Naive B cell (primary cell): ENCODE results near the gene TMEM205. TPM values are rescaled to one million over a fixed set of nuclear protein-coding genes. Genes with fewer than 3 reads are reported as not detected.
"Not testable (repeated sequence)": the region's sequence is repeated elsewhere in the genome, so short reads cannot be mapped to it uniquely, and the experiment has no call there.

Source experiments
- ATAC-seq, 2 donors: fragments of 150-1000 bp; cut with Tn5 transposase; 2 replicates each; pipeline ENCODE4 v1.10.0; 2021; ENCODE audit warnings: low read depth in 2 of 2, mild to moderate bottlenecking in 2 of 2, moderate library complexity in 2 of 2
- DNase-seq: peaks from one replicate; pipeline ENCODE4 v3.0.0; 2022
- H3K27ac Mint-ChIP-seq, 6 donors: one replicate each; pipeline ENCODE4 v1.8.0; 2020 to 2022; ENCODE audit warnings: mild to moderate bottlenecking in 6 of 6, mixed read lengths in 6 of 6, moderate library complexity in 5 of 6, inconsistent platforms in 2 of 6
- H3K27me3 Mint-ChIP-seq, 3 donors: one replicate each; pipeline ENCODE4 v1.8.0; 2021 to 2022; ENCODE audit warnings: mixed read lengths in 3 of 3, mild to moderate bottlenecking in 1 of 3
- H3K36me3 Mint-ChIP-seq, 2 donors: one replicate each; pipeline ENCODE4 v1.8.0; 2020 to 2022; ENCODE audit warnings: mixed read lengths in 2 of 2, inconsistent platforms in 1 of 2, mild to moderate bottlenecking in 1 of 2
- H3K4me1 Mint-ChIP-seq, 3 donors: one replicate each; pipeline ENCODE4 v1.8.0; 2020 to 2022; ENCODE audit warnings: mixed read lengths in 3 of 3, inconsistent platforms in 1 of 3, mild to moderate bottlenecking in 1 of 3, moderate library complexity in 1 of 3
- H3K4me3 Mint-ChIP-seq, 8 donors: one replicate each; pipeline ENCODE4 v1.8.0; 2020 to 2022; ENCODE audit warnings: mild to moderate bottlenecking in 8 of 8, mixed read lengths in 8 of 8, moderate library complexity in 8 of 8, inconsistent platforms in 2 of 8
- H3K9me3 Mint-ChIP-seq, 7 donors: one replicate each; pipeline ENCODE4 v1.8.0; 2020 to 2022; ENCODE audit warnings: mixed read lengths in 7 of 7, mild to moderate bottlenecking in 5 of 7, inconsistent platforms in 2 of 7, moderate library complexity in 1 of 7
- polyA plus RNA-seq, 6 donors: library from polyadenylated mRNA; unstranded; fragments of 300-500 nt; fragmentation: Illumina TruSeq; gene quantifications; one replicate each; pipeline ENCODE4 v1.2.3, GENCODE V29; 2021; ENCODE audit warnings: low read depth in 6 of 6

TMEM205 gene
- polyA plus RNA-seq, 6 donors from 2014 or later, result 102 to 171 (median 114) TPM

GRCh38 chr19:11364296-11364904 lies 18.3 kb upstream of the TMEM205 start:
- peak overlapping the region in 1 of 8 donors; percentile 52 for H3K4me3 Mint-ChIP-seq
- DNase-seq (no peak), ATAC-seq (no peak)
- H3K9me3 Mint-ChIP-seq, result no peaks in the 10 kb centered on the region
- H3K4me1 Mint-ChIP-seq, result peaks cover 2 to 10% (median 6%) of the 10 kb centered on the region in 3 donors
- H3K36me3 Mint-ChIP-seq, result peaks cover 6 to 7% of the 10 kb centered on the region in 2 donors
- H3K27me3 Mint-ChIP-seq, result no peaks in the 10 kb centered on the region
- peak overlapping the region in 1 of 6 donors; percentile 56 for H3K27ac Mint-ChIP-seq

GRCh38 chr19:11363881-11364280 lies 17.8 kb upstream of the TMEM205 start:
- ATAC-seq, result no peak
- no peaks in the 10 kb centered on the region for H3K27me3 Mint-ChIP-seq
- peaks cover 1% of the 10 kb centered on the region in 2 donors for H3K36me3 Mint-ChIP-seq

GRCh38 chr19:11361771-11362731 lies 16.0 kb upstream of the TMEM205 start:
- ATAC-seq (no peak), DNase-seq (no peak)
- Mint-ChIP-seq H3K27ac (peak overlapping the region in 1 of 6 donors; percentile 16), H3K4me1 (peaks cover 0 to 10% (median 6%) of the 10 kb centered on the region in 3 donors), H3K9me3 (no peaks in the 10 kb centered on the region), H3K36me3 (no peaks in the 10 kb centered on the region), H3K27me3 (peaks cover 0 to 5% (median 0%) of the 10 kb centered on the region in 3 donors), H3K4me3 (no peak overlapping the region)

More at GRCh38 chr19:11363881-11364280, 17.8 kb upstream of the TMEM205 start:
- no peak for DNase-seq
- Mint-ChIP-seq H3K4me1 (peaks cover 0 to 10% (median 6%) of the 10 kb centered on the region in 3 donors), H3K27ac (no peak overlapping the region), H3K4me3 (no peak overlapping the region), H3K9me3 (no peaks in the 10 kb centered on the region)

- no peak overlapping the region for H3K4me3 Mint-ChIP-seq
- peaks cover 0 to 10% (median 9%) of the 10 kb centered on the region in 3 donors for H3K4me1 Mint-ChIP-seq
- H3K27ac Mint-ChIP-seq, result no peak overlapping the region
- no peaks in the 10 kb centered on the region for H3K9me3 Mint-ChIP-seq
- peaks cover 3 to 14% (median 8%) of the 10 kb centered on the region in 3 donors for H3K27me3 Mint-ChIP-seq
- H3K36me3 Mint-ChIP-seq, result no peaks in the 10 kb centered on the region
- ATAC-seq, result no peak
- no peak for DNase-seq
Measured at GRCh38 chr19:11361037-11361770, 15.1 kb upstream of the TMEM205 start.

GRCh38 chr19:11359421-11359820 lies 13.4 kb upstream of the TMEM205 start:
- Mint-ChIP-seq H3K36me3 (no peaks in the 10 kb centered on the region), H3K4me1 (peaks cover 13 to 26% (median 21%) of the 10 kb centered on the region in 3 donors), H3K27me3 (peaks cover 9 to 31% (median 23%) of the 10 kb centered on the region in 3 donors), H3K27ac (peak overlapping the region in 1 of 6 donors; percentile 60), H3K4me3 (no peak overlapping the region), H3K9me3 (no peaks in the 10 kb centered on the region)
- DNase-seq (no peak), ATAC-seq (no peak)

GRCh38 chr19:11356676-11357550 lies 10.8 kb upstream of the TMEM205 start:
- H3K9me3 Mint-ChIP-seq, result no peaks in the 10 kb centered on the region

GRCh38 chr19:11356074-11356397 lies 10.0 kb upstream of the TMEM205 start:
- peaks cover 9 to 37% (median 23%) of the 10 kb centered on the region in 3 donors for H3K27me3 Mint-ChIP-seq
- peak overlapping the region in 1 of 6 donors; percentile 78 for H3K27ac Mint-ChIP-seq
- H3K9me3 Mint-ChIP-seq, result no peaks in the 10 kb centered on the region
- no peaks in the 10 kb centered on the region for H3K36me3 Mint-ChIP-seq
- H3K4me1 Mint-ChIP-seq, result peaks cover 14 to 25% (median 16%) of the 10 kb centered on the region in 3 donors
- no peak for DNase-seq
- ATAC-seq, result no peak
- H3K4me3 Mint-ChIP-seq, result peak overlapping the region in 7 of 8 donors; percentile 25 to 80 (median 64)

More at GRCh38 chr19:11356676-11357550, 10.8 kb upstream of the TMEM205 start:
- peaks cover 9 to 37% (median 23%) of the 10 kb centered on the region in 3 donors for H3K27me3 Mint-ChIP-seq
- H3K4me1 Mint-ChIP-seq, result peaks cover 16 to 24% (median 18%) of the 10 kb centered on the region in 3 donors
- no peaks in the 10 kb centered on the region for H3K36me3 Mint-ChIP-seq
- DNase-seq (no peak), ATAC-seq (no peak)
- H3K4me3 Mint-ChIP-seq, result peak overlapping the region in 2 of 8 donors; percentile 42 to 67
- no peak overlapping the region for H3K27ac Mint-ChIP-seq

- H3K27ac Mint-ChIP-seq, result peak within 1 kb of the TSS in 1 of 6 donors; percentile 78
Measured at GRCh38 chr19:11355160-11356073, 9.3 kb upstream of the TMEM205 start, which contains the start of gene PLPPR2. PLPPR2 (plus strand) TSS chr19:11355432; CDS start chr19:11357674, 2,242 bp downstream.

GRCh38 chr19:11354102-11354501 lies 8.0 kb upstream of the TMEM205 start:
- ATAC-seq, DNase-seq, H3K36me3 Mint-ChIP-seq, H3K27ac Mint-ChIP-seq, H3K9me3 Mint-ChIP-seq: not testable (repeated sequence)
- Mint-ChIP-seq H3K27me3 (peaks cover 9 to 37% (median 23%) of the 10 kb centered on the region in 3 donors), H3K4me1 (peaks cover 14 to 32% (median 16%) of the 10 kb centered on the region in 3 donors), H3K4me3 (peak overlapping the region in 5 of 8 donors; percentile 4 to 81 (median 64))

More at GRCh38 chr19:11355160-11356073, 9.3 kb upstream of the TMEM205 start, which contains the start of gene PLPPR2:
- Mint-ChIP-seq H3K4me3 (peak within 1 kb of the TSS; percentile 25 to 81 (median 72)), H3K4me1 (peaks cover 14 to 31% (median 16%) of the 10 kb centered on the region in 3 donors), H3K36me3 (no peaks in the 10 kb centered on the region), H3K27me3 (peaks cover 9 to 37% (median 23%) of the 10 kb centered on the region in 3 donors), H3K9me3 (no peaks in the 10 kb centered on the region)
- ATAC-seq (peak; percentile 88 to 93), DNase-seq (peak; percentile 69)

- ATAC-seq (no peak), DNase-seq (no peak)
- Mint-ChIP-seq H3K27me3 (peaks cover 0 to 3% (median 0%) of the 10 kb centered on the region in 3 donors), H3K4me3 (peak overlapping the region in 2 of 8 donors; percentile 47 to 61), H3K36me3 (peaks cover 0 to 8% of the 10 kb centered on the region in 2 donors), H3K9me3 (peaks cover 0 to 7% (median 0%) of the 10 kb centered on the region in 7 donors), H3K27ac (no peak overlapping the region), H3K4me1 (peaks cover 35 to 52% (median 38%) of the 10 kb centered on the region in 3 donors)
Measured at GRCh38 chr19:11349171-11349570, 3.1 kb upstream of the TMEM205 start.

- H3K27ac Mint-ChIP-seq, result peak overlapping the region in 3 of 6 donors; percentile 12 to 45 (median 34)
Measured at GRCh38 chr19:11347546-11348039, 1.5 kb upstream of the TMEM205 start.

More at GRCh38 chr19:11347546-11348039, 1.5 kb upstream of the TMEM205 start:
- no peak for DNase-seq
- Mint-ChIP-seq H3K9me3 (peaks cover 0 to 7% (median 0%) of the 10 kb centered on the region in 7 donors), H3K27me3 (no peaks in the 10 kb centered on the region), H3K36me3 (peaks cover 0 to 8% of the 10 kb centered on the region in 2 donors), H3K4me1 (peaks cover 35 to 53% (median 38%) of the 10 kb centered on the region in 3 donors), H3K4me3 (peak overlapping the region; percentile 86 to 98 (median 96))
- ATAC-seq, result no peak
